ENCODE data around the gene SNRPB2. TPM values are rescaled to one million over a fixed set of nuclear protein-coding genes. Genes with fewer than 3 reads are reported as not detected.
A peak's percentile ranks its signal among the peaks of the same experiment; 100 is the strongest.

Gene SNRPB2
- total and polyA plus RNA-seq, 9 donors, result 66.6 to 96.6 (median 75.1) TPM

DNA sequence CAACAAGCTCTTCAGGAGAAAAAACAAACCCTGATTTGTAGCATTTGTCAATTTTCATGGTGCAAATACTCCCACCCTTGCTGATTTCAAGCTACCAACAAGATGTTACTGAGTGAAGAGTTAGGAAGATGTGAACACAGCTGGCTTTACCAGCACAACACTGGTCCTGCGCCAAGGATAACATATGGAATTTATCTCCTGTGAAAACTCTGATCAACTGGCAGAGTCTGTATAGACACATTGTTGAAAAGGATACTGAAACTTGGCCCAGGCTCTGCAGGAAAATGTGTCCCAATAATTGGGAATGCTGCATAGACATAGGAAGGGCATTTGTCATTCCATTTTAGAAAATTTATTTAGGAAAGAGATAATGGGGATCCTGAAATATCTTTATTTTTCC lies 47.3 kb downstream of the SNRPB2 start:
- peak; percentile 78 for DNase-seq
- H3K27ac ChIP-seq (ENCODE audit: low read length), result no peak overlapping the region
- peaks cover 3% of the 10 kb centered on the region for H3K9me3 ChIP-seq (replicated peaks; ENCODE audit: control insufficient read depth, low read depth, low read length)
- peaks cover 2% of the 10 kb centered on the region for H3K4me1 ChIP-seq (ENCODE audit: control insufficient read depth, insufficient read depth, low read length)
- 80% methylated on average over 1 of the region's 1 CpG for WGBS (ENCODE audit: insufficient coverage)
- no peak overlapping the region for H3K4me3 ChIP-seq (ENCODE audit: low read length)
- H3K27me3 ChIP-seq (ENCODE audit: control insufficient read depth, insufficient read depth, low read length), result no peaks in the 10 kb centered on the region
- H3K36me3 ChIP-seq (ENCODE audit: control insufficient read depth, insufficient read depth, low read length), result no peaks in the 10 kb centered on the region

DNA sequence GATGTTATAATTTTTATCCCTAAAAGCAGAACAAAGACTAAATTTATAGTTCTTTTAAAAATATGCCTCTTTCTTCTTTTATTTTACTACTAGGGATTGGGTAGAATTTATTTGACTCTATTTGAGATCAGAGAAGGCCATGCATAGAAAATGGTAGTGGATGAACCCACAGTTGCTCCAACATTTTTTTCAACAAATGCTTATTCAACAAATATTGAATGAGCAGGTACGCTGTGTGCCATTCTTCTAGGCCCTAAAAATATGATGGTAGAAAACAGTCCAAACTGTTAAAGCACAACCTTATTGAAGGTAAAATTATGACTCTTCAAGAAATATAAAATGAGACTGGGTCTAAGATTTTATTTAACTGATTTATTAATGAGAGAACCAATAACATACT lies 48.3 kb downstream of the SNRPB2 start:
- DNase-seq, result no peak
- no peak overlapping the region for H3K27ac ChIP-seq (ENCODE audit: low read length)
- H3K9me3 ChIP-seq (replicated peaks; ENCODE audit: control insufficient read depth, low read depth, low read length), result peaks cover 3% of the 10 kb centered on the region
- H3K4me1 ChIP-seq (ENCODE audit: control insufficient read depth, insufficient read depth, low read length), result peaks cover 2% of the 10 kb centered on the region
- WGBS (ENCODE audit: insufficient coverage), result no CpG with 5 or more reads among the region's 1 CpG
- no peak overlapping the region for H3K4me3 ChIP-seq (ENCODE audit: low read length)
- H3K27me3 ChIP-seq (ENCODE audit: control insufficient read depth, insufficient read depth, low read length), result no peaks in the 10 kb centered on the region
- no peaks in the 10 kb centered on the region for H3K36me3 ChIP-seq (ENCODE audit: control insufficient read depth, insufficient read depth, low read length)

- H3K36me3 ChIP-seq (ENCODE audit: control insufficient read depth, insufficient read depth, low read length), result no peaks in the 10 kb centered on the region
- no peaks in the 10 kb centered on the region for H3K27me3 ChIP-seq (ENCODE audit: control insufficient read depth, insufficient read depth, low read length)
- DNase-seq, result no peak
- no peaks in the 10 kb centered on the region for H3K9me3 ChIP-seq (replicated peaks; ENCODE audit: control insufficient read depth, low read depth, low read length)
- peaks cover 2% of the 10 kb centered on the region for H3K4me1 ChIP-seq (ENCODE audit: control insufficient read depth, insufficient read depth, low read length)
- no peak overlapping the region for H3K27ac ChIP-seq (ENCODE audit: low read length)
- no peak overlapping the region for H3K4me3 ChIP-seq (ENCODE audit: low read length)
- WGBS (ENCODE audit: insufficient coverage), result no CpG with 5 or more reads among the region's 1 CpG
Observed at GRCh38 chr20:16781496-16781895, 51.7 kb downstream of the SNRPB2 start.

GRCh38 chr20:16785226-16785625 lies 55.4 kb downstream of the SNRPB2 start:
- WGBS (ENCODE audit: insufficient coverage), result no CpG with 5 or more reads among the region's 1 CpG
- Histone ChIP-seq H3K4me1 (ENCODE audit: control insufficient read depth, insufficient read depth, low read length) (no peaks in the 10 kb centered on the region), H3K27ac (ENCODE audit: low read length) (no peak overlapping the region), H3K36me3 (ENCODE audit: control insufficient read depth, insufficient read depth, low read length) (no peaks in the 10 kb centered on the region), H3K4me3 (ENCODE audit: low read length) (no peak overlapping the region), H3K27me3 (ENCODE audit: control insufficient read depth, insufficient read depth, low read length) (no peaks in the 10 kb centered on the region), H3K9me3 (replicated peaks; ENCODE audit: control insufficient read depth, low read depth, low read length) (no peaks in the 10 kb centered on the region)
- peak; percentile 17 for DNase-seq

Other genes starting within 250 kb of the SNRPB2 start
- gene KIF16B, start 156.6 kb upstream of the SNRPB2 start, total RNA-seq, result 24.7 TPM
- gene KIF16B, start 156.6 kb upstream of the SNRPB2 start, polyA plus RNA-seq (ENCODE audit: insufficient read depth in 1 of 8, insufficient read length in 8 of 8, low replicate concordance in 1 of 8), result 10 to 100 TPM; 17.2 to 30.3 (median 24.1) TPM
- gene OTOR, start 18.3 kb downstream of the SNRPB2 start, total RNA-seq, result 0.35 TPM
- gene OTOR, start 18.3 kb downstream of the SNRPB2 start, polyA plus RNA-seq (ENCODE audit: insufficient read depth in 1 of 8, insufficient read length in 8 of 8, low replicate concordance in 1 of 8), result under 1 TPM in 6 of 8 donors, not detected in 2; 0.08 to 0.25 (median 0.12) TPM

Measured in muscle of leg (tissue), 11 donors.